ENCODE results near the gene RNASE9.
A peak's percentile ranks its signal among the peaks of the same experiment; 100 is the strongest.

DNA sequence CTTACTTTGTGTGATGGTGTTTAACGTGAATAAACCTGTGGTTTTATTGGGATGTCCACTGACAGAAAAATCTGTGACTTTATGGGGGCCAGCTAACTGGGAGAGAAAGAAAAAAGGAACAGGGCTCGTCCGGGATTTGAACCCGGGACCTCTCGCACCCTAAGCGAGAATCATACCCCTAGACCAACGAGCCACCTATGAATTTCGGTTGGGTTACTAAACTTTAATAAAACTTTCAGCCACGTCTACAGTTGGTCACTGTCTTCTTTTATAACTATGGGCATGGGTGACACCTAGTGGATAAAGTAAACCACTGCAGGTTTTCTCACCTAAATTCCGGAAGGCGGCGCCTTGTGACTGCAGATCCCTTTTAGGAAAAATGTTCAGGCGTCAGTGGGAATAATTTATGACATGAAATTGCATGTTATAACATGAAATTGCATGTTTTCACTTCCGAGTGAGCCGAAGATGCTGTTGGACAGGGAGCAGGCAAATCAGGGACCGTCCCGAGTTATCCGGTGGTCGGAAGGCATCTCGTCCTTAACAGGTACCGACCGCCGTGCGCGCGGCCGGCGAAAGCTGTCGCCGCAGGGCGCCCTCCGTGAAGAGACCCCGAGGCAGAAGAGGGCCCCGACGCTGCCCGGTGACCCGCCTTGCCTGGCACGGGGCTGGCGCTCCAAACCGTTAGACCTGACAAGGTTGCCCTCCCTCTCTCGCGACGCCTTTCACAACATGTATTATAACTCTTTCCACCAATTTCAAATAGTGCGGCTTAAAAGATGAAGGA lies 48.6 kb upstream of the RNASE9 start:
- TF ChIP-seq, protein P1, sequence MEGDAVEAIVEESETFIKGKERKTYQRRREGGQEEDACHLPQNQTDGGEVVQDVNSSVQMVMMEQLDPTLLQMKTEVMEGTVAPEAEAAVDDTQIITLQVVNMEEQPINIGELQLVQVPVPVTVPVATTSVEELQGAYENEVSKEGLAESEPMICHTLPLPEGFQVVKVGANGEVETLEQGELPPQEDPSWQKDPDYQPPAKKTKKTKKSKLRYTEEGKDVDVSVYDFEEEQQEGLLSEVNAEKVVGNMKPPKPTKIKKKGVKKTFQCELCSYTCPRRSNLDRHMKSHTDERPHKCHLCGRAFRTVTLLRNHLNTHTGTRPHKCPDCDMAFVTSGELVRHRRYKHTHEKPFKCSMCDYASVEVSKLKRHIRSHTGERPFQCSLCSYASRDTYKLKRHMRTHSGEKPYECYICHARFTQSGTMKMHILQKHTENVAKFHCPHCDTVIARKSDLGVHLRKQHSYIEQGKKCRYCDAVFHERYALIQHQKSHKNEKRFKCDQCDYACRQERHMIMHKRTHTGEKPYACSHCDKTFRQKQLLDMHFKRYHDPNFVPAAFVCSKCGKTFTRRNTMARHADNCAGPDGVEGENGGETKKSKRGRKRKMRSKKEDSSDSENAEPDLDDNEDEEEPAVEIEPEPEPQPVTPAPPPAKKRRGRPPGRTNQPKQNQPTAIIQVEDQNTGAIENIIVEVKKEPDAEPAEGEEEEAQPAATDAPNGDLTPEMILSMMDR (conservative IDR thresholded peaks at IDR 0.05; ENCODE audit: low read depth in 2 of 2) = peak; percentile 81 to 99
- TF ChIP-seq POLR2AphosphoS5 (IDR thresholded peaks at IDR 0.05; ENCODE audit: low read depth) = no peak
- no peak for TF ChIP-seq EZH2phosphoT487 (IDR thresholded peaks at IDR 0.05; ENCODE audit: unreplicated experiment)
- TF ChIP-seq REST (IDR thresholded peaks at IDR 0.05; ENCODE audit: unreplicated experiment) = no peak
- no peak for TF ChIP-seq EZH2 (IDR thresholded peaks at IDR 0.05; ENCODE audit: low read depth, unreplicated experiment)
- TF ChIP-seq CREB1 (CRISPR knock-in tag; IDR thresholded peaks at IDR 0.05; ENCODE audit: low read depth) = peak; percentile 61; the same call in 1 of the 2 replicates
- TF ChIP-seq JUNB (IDR thresholded peaks at IDR 0.05; ENCODE audit: unreplicated experiment) = no peak
- TF ChIP-seq ETS1 (IDR thresholded peaks at IDR 0.05) = no peak
- TF ChIP-seq ZNF114 (CRISPR knock-in tag; IDR thresholded peaks at IDR 0.05) = no peak
- no peak for TF ChIP-seq STAT1 (IDR thresholded peaks at IDR 0.05; ENCODE audit: unreplicated experiment)
- no peak for TF ChIP-seq NANOG (IDR thresholded peaks at IDR 0.05; ENCODE audit: borderline replicate concordance)
- TF ChIP-seq ZNF331 (CRISPR knock-in tag; IDR thresholded peaks at IDR 0.05; ENCODE audit: low read depth) = no peak
- no peak for TF ChIP-seq ZNF462 (CRISPR knock-in tag; IDR thresholded peaks at IDR 0.05)

All from GM23338 (cell line).